ENCODE data around the gene IRF5. TPM values are rescaled to one million over a fixed set of nuclear protein-coding genes. Genes with fewer than 3 reads are reported as not detected.

Gene IRF5, protein sequence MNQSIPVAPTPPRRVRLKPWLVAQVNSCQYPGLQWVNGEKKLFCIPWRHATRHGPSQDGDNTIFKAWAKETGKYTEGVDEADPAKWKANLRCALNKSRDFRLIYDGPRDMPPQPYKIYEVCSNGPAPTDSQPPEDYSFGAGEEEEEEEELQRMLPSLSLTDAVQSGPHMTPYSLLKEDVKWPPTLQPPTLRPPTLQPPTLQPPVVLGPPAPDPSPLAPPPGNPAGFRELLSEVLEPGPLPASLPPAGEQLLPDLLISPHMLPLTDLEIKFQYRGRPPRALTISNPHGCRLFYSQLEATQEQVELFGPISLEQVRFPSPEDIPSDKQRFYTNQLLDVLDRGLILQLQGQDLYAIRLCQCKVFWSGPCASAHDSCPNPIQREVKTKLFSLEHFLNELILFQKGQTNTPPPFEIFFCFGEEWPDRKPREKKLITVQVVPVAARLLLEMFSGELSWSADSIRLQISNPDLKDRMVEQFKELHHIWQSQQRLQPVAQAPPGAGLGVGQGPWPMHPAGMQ
- total RNA-seq: 10 to 100 TPM in 1 of 3 donors, 1 to 10 TPM in 2; 4.2 to 15.4 (median 8.4) TPM

DNA sequence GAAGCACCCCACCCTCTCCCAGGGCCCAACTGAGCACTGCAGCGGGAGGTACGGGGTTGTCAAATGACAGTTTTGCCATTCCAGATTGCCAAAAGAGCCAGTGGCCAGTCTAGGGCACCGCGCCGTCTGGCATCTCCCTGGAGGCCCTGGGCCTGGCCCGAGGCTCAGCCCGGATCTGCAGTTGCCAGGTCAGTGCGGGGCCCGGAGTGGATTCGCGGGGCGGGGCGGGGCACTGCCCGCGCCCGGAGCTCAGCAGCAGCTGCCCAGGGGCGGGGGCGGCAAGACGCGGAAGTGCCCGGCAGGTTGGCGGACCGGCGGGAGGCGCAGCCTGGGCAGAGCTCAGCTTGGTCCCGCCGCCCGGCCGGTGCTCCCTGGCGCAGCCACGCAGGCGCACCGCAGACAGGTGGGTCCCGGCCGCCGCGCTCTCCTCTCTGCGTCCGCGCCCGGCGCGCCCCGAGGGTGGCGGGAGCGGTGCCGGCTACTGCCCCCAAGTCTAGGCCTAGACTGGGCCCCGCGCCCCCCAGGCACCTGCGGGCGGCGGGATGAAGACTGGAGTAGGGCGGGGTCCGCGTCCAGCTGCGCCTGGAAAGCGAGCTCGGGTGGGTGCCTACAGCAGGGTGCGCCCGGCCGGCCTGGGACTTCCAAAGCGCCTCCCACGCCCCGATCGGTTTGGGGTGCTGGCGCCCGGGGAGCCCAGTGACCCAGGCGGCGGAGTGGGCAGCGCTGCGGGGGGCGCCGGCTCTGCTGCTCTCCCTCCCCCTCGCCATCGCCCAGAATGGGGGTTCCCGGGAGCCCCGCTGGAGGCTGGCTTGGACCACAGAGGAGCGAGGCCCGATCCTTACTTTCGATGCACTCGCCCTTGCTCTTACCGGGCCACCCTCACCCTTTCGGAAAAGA, at the start of gene IRF5:
Gene IRF5 (plus strand): TSS at position 281 of the 897 bp plus-strand sequence. CDS start 4,155 bp downstream, outside the sequence.
- Mint-ChIP-seq H3K4me3 (peak within 1 kb of the TSS; percentile 88), H3K9me3 (no peaks in the 10 kb centered on the region), H3K27me3 (ENCODE audit: low read depth) (peaks cover 13% of the 10 kb centered on the region), H3K4me1 (ENCODE audit: low read depth) (peaks cover 40% of the 10 kb centered on the region), H3K36me3 (ENCODE audit: insufficient read depth) (peaks cover 2% of the 10 kb centered on the region)
- ATAC-seq (peak; percentile 49), DNase-seq (no peak)

DNA sequence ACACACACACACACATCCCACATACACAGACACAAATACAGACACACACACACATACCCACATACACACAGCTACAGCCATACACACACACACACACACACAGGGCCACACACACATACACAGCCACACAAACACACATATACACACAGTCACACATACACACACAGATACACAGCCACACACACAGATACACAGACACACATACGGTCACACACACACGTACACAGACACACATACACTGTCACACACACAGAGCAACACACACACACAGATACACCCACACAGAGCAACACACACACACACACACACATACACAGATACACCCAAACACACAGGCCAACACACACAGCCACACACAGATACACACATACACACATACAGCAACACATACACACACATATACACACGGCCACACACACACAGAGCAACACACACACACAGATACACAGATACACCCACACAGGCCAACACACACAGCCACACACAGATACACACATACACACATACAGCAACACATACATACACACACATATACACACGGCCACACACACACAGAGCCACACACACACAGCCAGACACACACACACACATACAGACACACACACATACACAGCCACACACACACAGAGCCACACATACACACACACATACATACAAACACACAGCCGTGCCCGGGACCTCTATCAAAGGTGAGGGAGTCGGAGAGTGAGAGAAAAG, 49.5 kb upstream of the IRF5 start:
- Mint-ChIP-seq H3K9me3 (no peaks in the 10 kb centered on the region), H3K4me1 (ENCODE audit: low read depth) (peaks cover 1% of the 10 kb centered on the region), H3K27me3 (ENCODE audit: low read depth) (peaks cover 28% of the 10 kb centered on the region), H3K4me3 (no peak overlapping the region), H3K36me3 (ENCODE audit: insufficient read depth) (no peaks in the 10 kb centered on the region)
- ATAC-seq (no peak), DNase-seq (no peak)

DNA sequence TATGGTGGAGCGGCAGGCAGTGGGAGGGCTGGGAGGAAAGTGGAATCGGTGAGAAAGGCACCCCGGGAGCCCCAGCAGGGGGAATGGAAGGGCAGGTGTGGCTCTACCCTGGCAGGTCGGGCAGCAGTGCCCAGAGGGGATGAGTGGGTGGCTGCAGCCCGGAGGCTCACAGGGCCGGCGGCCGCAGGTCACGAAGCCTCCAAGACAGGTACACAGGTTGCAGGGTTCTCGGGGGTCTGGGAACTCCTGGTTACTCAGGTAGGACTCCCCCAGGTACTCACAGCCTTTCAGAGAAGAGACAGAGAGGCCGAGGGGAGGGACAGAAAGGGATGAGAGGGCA, 49.0 kb upstream of the IRF5 start:
- H3K9me3 Mint-ChIP-seq: no peaks in the 10 kb centered on the region
- no peak for ATAC-seq
- no peak overlapping the region for H3K4me3 Mint-ChIP-seq
- no peaks in the 10 kb centered on the region for H3K4me1 Mint-ChIP-seq (ENCODE audit: low read depth)
- DNase-seq: no peak
- H3K27me3 Mint-ChIP-seq (ENCODE audit: low read depth): peaks cover 28% of the 10 kb centered on the region
- H3K36me3 Mint-ChIP-seq (ENCODE audit: insufficient read depth): no peaks in the 10 kb centered on the region

DNA sequence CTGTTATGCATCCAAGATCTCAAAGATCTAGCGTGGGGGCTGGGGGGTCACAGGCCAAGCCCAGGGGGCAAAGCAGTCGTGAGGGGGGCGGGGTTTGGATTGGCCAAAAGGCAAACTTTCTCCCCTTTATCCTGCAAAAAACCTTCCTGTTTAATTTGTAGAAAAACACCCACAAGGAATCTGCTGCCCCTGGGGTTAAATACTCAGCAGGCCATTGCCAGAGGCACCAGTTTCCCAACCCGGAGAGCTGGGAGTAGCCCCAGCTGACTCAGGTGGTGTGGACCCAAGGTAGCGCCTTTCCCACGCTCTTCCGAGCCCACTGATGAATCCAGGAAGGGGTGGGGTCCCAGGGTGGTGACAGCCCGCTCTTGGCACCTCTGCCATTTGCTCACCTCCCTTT, 48.6 kb upstream of the IRF5 start:
- Mint-ChIP-seq H3K9me3 (no peaks in the 10 kb centered on the region), H3K4me3 (no peak overlapping the region), H3K36me3 (ENCODE audit: insufficient read depth) (no peaks in the 10 kb centered on the region), H3K4me1 (ENCODE audit: low read depth) (no peaks in the 10 kb centered on the region), H3K27me3 (ENCODE audit: low read depth) (peaks cover 28% of the 10 kb centered on the region)
- no peak for ATAC-seq
- no peak for DNase-seq

DNA sequence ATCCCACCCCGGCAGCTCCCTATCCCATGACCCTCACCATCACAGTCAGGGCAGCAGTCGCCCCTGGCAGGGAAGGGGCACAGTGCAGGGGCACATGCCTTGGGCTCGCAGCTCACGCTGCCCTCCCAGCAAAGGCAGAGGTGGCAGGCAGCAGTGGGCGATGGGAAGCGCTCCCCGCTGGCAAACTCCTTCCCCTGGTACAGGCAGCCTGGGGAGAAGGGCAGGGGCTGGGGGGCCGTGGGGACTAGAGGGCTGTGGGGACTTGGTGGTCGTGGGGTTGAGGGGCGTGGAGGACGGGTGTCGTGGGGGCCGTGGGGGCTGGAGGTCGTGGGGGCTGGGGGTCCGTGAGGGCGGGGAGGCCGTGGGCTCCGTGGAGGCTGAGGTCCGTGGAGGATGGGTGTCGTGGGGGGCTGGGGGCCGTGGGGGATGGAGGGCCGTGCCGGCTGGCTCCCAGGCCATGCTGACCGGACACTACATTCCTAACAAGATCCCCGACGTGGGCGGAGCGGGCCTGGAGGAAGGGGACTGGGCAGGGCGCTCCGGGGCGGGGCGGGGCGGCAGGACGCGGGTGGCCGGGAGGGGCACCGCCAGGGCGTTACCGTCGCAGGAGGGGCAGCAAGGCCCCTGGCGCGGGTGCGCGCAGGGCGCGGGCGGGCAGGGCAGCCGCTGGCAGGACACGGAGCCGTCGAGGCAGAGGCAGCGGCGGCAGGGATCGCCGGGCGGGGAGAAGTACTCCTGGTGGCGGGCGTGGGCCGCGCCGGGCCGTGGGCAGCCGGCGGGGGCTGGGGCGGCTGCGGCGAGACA, 47.2 kb upstream of the IRF5 start:
- ATAC-seq: peak; percentile 20 to 42
- no peaks in the 10 kb centered on the region for H3K4me1 Mint-ChIP-seq (ENCODE audit: low read depth)
- DNase-seq: no peak

DNA sequence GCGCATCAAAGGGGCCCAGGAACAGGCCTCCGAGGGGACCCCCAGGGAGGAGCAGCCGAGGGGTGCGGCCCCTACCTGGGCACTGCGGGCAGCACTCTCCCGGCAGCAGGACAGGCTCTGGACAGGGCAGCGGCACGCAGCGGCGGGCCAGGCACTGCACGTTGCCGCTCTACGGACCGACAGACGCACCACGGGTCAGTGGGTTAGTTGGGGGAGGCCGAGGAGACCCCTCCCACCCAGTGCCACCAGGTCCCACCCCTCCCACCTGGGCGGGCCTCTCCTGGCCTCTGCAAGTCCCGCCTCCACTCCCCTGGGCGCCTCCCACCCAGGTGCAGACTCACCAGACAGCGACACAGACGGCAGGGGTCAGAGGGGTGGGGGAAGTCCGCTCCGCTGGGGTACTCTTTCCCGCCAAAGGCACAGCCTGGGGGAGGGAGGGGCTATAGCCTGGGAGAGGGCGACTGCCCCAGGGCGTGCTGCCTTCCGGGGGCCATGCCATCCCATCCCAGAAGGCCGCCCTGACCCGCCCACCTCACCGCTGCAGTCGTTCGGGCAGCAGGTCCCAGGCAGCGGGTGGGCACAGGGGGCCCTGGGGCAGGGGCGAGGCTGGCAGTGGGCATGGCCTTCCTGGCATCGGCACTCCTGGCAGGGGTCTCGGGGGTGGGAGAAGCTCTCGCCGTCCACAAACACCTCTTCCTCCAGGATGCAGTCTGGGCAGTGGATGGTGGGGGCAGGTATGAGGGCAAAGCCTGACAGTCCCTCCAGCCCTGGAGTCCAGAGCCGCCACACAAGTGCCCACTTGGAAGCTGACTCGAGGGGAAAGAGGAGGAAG, 46.4 kb upstream of the IRF5 start:
- no peaks in the 10 kb centered on the region for H3K9me3 Mint-ChIP-seq
- H3K36me3 Mint-ChIP-seq (ENCODE audit: insufficient read depth): no peaks in the 10 kb centered on the region
- no peak for DNase-seq
- peak; percentile 40 to 57 for ATAC-seq
- H3K27me3 Mint-ChIP-seq (ENCODE audit: low read depth): peaks cover 20% of the 10 kb centered on the region
- peak overlapping the region; percentile 16 for H3K4me3 Mint-ChIP-seq
- H3K4me1 Mint-ChIP-seq (ENCODE audit: low read depth): no peaks in the 10 kb centered on the region

More for the DNA sequence above, 47.2 kb upstream of the IRF5 start:
- Mint-ChIP-seq H3K9me3 (no peaks in the 10 kb centered on the region), H3K36me3 (ENCODE audit: insufficient read depth) (no peaks in the 10 kb centered on the region), H3K4me3 (no peak overlapping the region), H3K27me3 (ENCODE audit: low read depth) (peaks cover 22% of the 10 kb centered on the region)

DNA sequence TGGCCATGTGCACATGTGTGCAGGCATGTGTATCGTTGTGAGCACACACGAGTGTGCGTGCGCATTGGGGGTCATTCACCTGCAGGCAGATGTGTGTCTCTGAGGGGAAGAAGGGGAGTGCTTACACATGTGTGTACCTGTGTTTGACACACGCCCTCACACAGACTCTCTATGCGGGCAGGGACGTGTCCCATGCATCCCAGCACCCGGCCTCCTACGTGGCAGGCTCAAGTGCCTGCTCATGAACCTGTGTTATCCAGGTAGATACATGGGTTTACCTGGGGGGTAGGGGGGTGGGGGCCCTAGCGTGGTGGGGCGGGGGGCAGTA, 45.8 kb upstream of the IRF5 start:
- Mint-ChIP-seq H3K36me3 (ENCODE audit: insufficient read depth) (no peaks in the 10 kb centered on the region), H3K4me1 (ENCODE audit: low read depth) (no peaks in the 10 kb centered on the region), H3K27me3 (ENCODE audit: low read depth) (peaks cover 20% of the 10 kb centered on the region), H3K4me3 (peak overlapping the region; percentile 16), H3K9me3 (no peaks in the 10 kb centered on the region)
- DNase-seq (no peak), ATAC-seq (no peak)

DNA sequence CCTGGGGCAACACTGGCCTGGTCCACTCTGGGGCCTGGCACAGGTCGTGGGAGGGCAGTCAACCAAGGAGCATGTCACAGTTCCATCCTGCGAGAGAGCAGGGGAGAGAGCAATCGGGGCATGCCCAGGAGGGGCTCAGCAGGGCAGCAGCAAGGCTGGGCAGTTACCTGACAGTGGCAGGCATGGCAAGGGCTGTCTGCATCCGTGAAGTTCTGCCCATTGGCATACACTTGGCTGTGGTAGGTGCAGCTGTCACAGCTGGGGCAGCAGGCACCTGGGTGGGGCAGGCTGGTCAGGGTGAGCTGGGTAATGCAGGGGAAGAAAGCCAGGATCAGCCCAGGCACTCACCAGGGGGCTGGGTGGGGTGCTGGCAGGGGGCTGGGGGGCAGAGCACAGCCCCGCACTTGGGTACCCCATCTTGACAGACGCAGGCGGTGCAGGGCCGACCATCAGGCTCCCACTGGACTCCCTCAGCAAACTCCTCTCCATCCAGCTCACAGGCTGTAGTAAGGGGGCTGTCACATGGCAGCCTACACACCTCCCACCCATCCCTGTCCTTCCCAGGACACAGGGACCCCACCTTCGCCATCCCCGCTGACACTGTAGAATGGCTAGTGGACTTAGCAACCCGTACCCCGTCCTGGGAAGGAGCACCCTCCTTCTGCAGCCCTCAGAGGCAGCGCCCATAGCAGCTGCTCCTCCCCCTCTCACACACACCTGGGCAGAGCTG, 45.0 kb upstream of the IRF5 start:
- ATAC-seq (no peak), DNase-seq (no peak)
- H3K27me3 Mint-ChIP-seq (ENCODE audit: low read depth): peaks cover 20% of the 10 kb centered on the region
- no peaks in the 10 kb centered on the region for H3K4me1 Mint-ChIP-seq (ENCODE audit: low read depth)
- H3K9me3 Mint-ChIP-seq: no peaks in the 10 kb centered on the region
- H3K4me3 Mint-ChIP-seq: no peak overlapping the region
- no peaks in the 10 kb centered on the region for H3K36me3 Mint-ChIP-seq (ENCODE audit: insufficient read depth)

DNA sequence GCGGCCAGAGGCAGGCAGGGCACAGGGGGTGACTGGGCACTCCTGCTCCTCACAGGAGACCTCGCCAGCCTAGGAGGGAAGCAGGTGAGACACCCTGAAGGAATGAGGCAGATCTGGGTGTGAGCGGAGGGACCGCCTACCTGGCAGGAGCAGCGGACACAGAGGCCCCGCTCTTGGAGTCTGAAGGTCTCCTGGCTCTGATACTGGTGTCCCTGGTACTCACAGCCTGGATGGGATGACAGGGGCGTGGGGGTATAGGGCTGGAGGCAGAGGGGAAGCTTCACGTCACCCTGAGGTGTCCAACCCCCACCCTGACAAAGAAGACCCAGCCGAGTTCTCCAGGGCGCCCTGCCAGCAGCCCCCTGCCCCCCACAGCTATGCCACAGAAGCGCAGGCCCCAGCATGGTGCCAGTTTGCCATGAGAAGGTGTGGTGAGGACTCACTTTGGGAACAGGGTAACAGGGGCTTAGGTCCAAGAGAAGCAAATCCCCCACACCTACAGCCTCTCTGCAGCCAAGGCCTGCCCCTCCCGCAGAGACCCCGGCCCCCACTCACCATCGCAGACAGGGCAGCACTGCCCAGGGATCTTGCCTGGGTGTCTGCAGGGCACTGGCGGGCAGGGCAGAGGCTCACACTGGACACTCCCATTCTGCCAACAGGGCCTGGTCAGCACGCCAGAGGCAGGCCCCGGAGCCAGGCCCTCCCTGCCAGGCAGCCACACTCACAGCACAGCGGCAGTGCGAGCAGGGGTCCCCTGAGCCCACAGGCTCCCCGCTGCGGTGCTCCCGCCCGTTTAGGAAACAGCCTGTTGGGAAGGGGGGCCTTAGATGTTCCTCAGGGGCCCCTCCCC, 44.3 kb upstream of the IRF5 start:
- Mint-ChIP-seq H3K4me3 (no peak overlapping the region), H3K4me1 (ENCODE audit: low read depth) (no peaks in the 10 kb centered on the region), H3K9me3 (peaks cover 2% of the 10 kb centered on the region), H3K27me3 (ENCODE audit: low read depth) (peaks cover 20% of the 10 kb centered on the region), H3K36me3 (ENCODE audit: insufficient read depth) (no peaks in the 10 kb centered on the region)
- ATAC-seq (no peak), DNase-seq (no peak)

DNA sequence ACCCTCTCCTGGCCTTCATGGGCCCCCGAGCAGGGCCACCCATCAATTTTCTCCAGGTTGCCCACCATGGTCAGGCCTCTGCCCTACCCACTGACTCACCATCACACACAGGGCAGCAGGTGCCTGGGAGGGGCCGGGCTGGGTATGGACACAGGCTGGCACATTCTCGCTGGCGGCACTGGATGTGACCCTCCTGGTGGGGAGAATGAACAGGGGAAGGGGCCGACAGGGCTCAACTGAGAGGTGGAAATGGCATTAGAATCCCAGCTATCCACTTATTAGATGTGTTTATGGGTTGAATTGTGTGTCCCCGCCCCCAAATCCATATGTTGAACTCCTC, 43.7 kb upstream of the IRF5 start:
- Mint-ChIP-seq H3K36me3 (ENCODE audit: insufficient read depth) (no peaks in the 10 kb centered on the region), H3K4me3 (no peak overlapping the region), H3K4me1 (ENCODE audit: low read depth) (no peaks in the 10 kb centered on the region), H3K9me3 (peaks cover 4% of the 10 kb centered on the region), H3K27me3 (ENCODE audit: low read depth) (peaks cover 20% of the 10 kb centered on the region)
- DNase-seq (no peak), ATAC-seq (no peak)

DNA sequence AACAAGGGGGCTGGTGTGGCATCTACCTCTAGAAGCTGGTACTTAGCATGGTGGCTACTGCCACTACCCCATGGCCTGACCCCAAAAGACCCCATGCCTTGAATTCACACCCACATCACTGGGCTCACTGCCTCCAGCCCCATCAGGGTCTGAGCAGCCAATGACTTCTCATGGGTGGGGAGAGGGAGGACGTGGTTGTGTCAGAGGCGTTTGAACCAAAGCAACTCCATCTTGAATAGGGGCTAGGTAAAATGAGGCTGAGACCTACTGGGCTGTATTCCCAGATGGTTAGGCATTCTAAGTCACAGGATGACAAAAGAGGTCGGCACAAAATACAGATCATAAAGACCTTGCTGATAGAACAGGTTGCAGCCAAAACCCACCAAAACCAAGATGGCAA, 42.4 kb upstream of the IRF5 start:
- peaks cover 14% of the 10 kb centered on the region for H3K27me3 Mint-ChIP-seq (ENCODE audit: low read depth)
- no peaks in the 10 kb centered on the region for H3K4me1 Mint-ChIP-seq (ENCODE audit: low read depth)
- H3K4me3 Mint-ChIP-seq: no peak overlapping the region
- no peaks in the 10 kb centered on the region for H3K36me3 Mint-ChIP-seq (ENCODE audit: insufficient read depth)
- peaks cover 4% of the 10 kb centered on the region for H3K9me3 Mint-ChIP-seq
- no peak for DNase-seq
- no peak for ATAC-seq

DNA sequence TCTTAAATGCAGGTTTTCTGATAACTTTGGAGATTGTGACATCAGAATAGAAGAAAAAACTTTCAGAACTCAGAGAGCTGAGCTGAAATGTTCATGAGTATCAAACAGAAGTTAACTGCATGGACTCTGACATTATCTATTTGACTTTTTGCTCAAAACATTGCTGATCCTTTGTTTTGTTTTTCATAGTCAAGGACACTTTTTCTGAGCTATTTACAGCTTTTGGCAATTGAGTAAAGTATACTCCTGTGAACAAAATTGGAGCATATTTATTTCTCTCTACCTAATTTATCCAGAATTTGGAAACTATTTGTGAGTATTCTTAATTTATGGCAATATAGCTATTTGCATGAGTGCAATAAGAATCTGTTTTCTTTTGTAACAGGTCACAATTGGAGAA, 38.3 kb upstream of the IRF5 start:
- no peaks in the 10 kb centered on the region for H3K4me1 Mint-ChIP-seq (ENCODE audit: low read depth)
- H3K27me3 Mint-ChIP-seq (ENCODE audit: low read depth): peaks cover 11% of the 10 kb centered on the region
- DNase-seq: no peak
- no peaks in the 10 kb centered on the region for H3K36me3 Mint-ChIP-seq (ENCODE audit: insufficient read depth)
- no peak for ATAC-seq
- peaks cover 4% of the 10 kb centered on the region for H3K9me3 Mint-ChIP-seq
- H3K4me3 Mint-ChIP-seq: no peak overlapping the region
